Measurements from ENCODE around the gene OR8G1. TPM values are rescaled to one million over a fixed set of nuclear protein-coding genes. Genes with fewer than 3 reads are reported as not detected.

Gene OR8G1
- total and polyA plus RNA-seq, 2 of the 8 experiments (the other 6 are each of a cell fraction or from before 2014, with no cell fraction given): not detected

DNA sequence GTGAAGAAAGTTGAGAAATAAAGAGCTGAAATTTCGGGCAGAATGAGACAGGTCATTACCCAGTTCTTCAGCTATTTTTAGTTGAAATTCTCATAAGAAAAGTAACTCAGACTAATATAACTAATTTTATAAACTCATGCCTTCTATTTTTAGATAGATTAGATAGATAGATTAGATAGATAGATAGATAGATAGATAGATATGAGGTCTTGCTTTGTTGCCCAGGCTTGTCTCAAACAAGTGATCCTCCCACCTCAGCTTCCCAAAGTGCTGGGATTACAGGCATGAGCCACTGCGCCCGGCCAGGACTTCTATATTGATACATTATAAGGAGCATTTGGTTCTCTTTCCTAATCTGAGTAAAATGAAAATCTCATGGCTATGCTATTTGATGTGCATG lies 26.9 kb upstream of the OR8G1 start:
- Histone ChIP-seq H4K91ac (replicated peaks; ENCODE audit: insufficient read length, low read length) (no peak overlapping the region), H2BK12ac (ENCODE audit: low read depth, low read length) (no peak overlapping the region), H3K4ac (replicated peaks; ENCODE audit: insufficient read length, low read depth, low read length) (no peak overlapping the region), H3K4me1 (replicated peaks in 1 of 4; ENCODE audit: control insufficient read depth in 3 of 4, insufficient read depth in 4 of 4, low read length in 3 of 4) (no peaks in the 10 kb centered on the region), H2BK20ac (ENCODE audit: low read length) (no peak overlapping the region), H3K79me2 (ENCODE audit: control insufficient read depth in 1 of 2, insufficient read depth in 2 of 2, low read length in 2 of 2) (no peaks in the 10 kb centered on the region), H3K9me3 (ENCODE audit: insufficient read depth in 2 of 2, low read depth in 1 of 2, low read length in 1 of 2) (no peaks in the 10 kb centered on the region; a peak in 1 of 4 replicates), H4K5ac (ENCODE audit: insufficient read length, low read depth, low read length) (no peak overlapping the region), H3K4me2 (ENCODE audit: insufficient read depth in 1 of 2, low read depth in 2 of 2, low read length in 2 of 2) (no peak overlapping the region), H3K27me3 (replicated peaks in 1 of 4; ENCODE audit: control insufficient read depth in 3 of 4, extremely low read depth in 1 of 4, insufficient read depth in 3 of 4, low read length in 3 of 4) (no peaks in the 10 kb centered on the region), H3K27ac (ENCODE audit: low read depth, low read length) (no peak overlapping the region), H3K23ac (ENCODE audit: insufficient read length) (no peak overlapping the region), H2AFZ (ENCODE audit: low read length) (no peak overlapping the region), H3K56ac (replicated peaks; ENCODE audit: insufficient read length, low read depth, low read length) (no peak overlapping the region), H2AK5ac (ENCODE audit: low read depth, low read length) (no peak overlapping the region), H4K8ac (ENCODE audit: extremely low read depth, insufficient read depth, low read length) (no peak overlapping the region), H4K20me1 (replicated peaks in 1 of 2; ENCODE audit: control insufficient read depth in 1 of 2, insufficient read depth in 2 of 2, low read length in 2 of 2) (no peaks in the 10 kb centered on the region), H2BK5ac (ENCODE audit: low read depth, low read length) (no peak overlapping the region), H3K4me3 (ENCODE audit: extremely low read depth in 1 of 4, insufficient read depth in 2 of 4, low read depth in 3 of 4, low read length in 4 of 4) (no peak overlapping the region), H3K18ac (ENCODE audit: extremely low read depth, low read length) (no peak overlapping the region), H3K23me2 (ENCODE audit: low read depth, low read length) (no peaks in the 10 kb centered on the region), H2BK120ac (replicated peaks; ENCODE audit: low read depth, low read length) (no peak overlapping the region), H3K36me3 (ENCODE audit: control insufficient read depth in 2 of 4, insufficient read depth in 4 of 4, low read length in 3 of 4) (no peaks in the 10 kb centered on the region), H3K9ac (replicated peaks in 1 of 4; ENCODE audit: extremely low read depth in 1 of 4, low read depth in 3 of 4, low read length in 3 of 4) (no peak overlapping the region), H3K14ac (ENCODE audit: insufficient read length) (no peak overlapping the region), H2BK15ac (ENCODE audit: low read length) (no peak overlapping the region), H3K79me1 (ENCODE audit: low read depth, low read length) (no peaks in the 10 kb centered on the region)
- ChIA-PET POLR2A (ENCODE audit: partially characterized antibody) (no interaction called here), CTCF (ENCODE audit: partially characterized antibody) (interaction anchor here (0.6 kb wide), 1 partner anchor 19 kb away, joined by 3 read pairs; no protein-coding TSS in a partner anchor)
- TF ChIP-seq TAF7 (optimal IDR thresholded peaks at IDR 0.05; ENCODE audit: borderline replicate concordance, low read depth, low read length) (no peak), SP2 (IDR thresholded peaks at IDR 0.05; ENCODE audit: low read length) (no peak), FOSL1 (IDR thresholded peaks at IDR 0.05; ENCODE audit: insufficient read depth, low read depth, low read length) (no peak), HDAC2 (IDR thresholded peaks at IDR 0.05; ENCODE audit: borderline replicate concordance in 1 of 2, low read depth in 2 of 2, low read length in 2 of 2) (no peak), ATF3 (IDR thresholded peaks at IDR 0.05; ENCODE audit: insufficient read depth, low read depth, low read length) (no peak), JUND (IDR thresholded peaks at IDR 0.05; ENCODE audit: low read length) (no peak), TBP (IDR thresholded peaks at IDR 0.05; ENCODE audit: low read depth, low read length) (no peak), CEBPB (IDR thresholded peaks at IDR 0.05; ENCODE audit: low read depth, low read length) (no peak), SIX5 (IDR thresholded peaks at IDR 0.05; ENCODE audit: low read depth, low read length) (no peak)
- TF ChIP-seq, protein P1, sequence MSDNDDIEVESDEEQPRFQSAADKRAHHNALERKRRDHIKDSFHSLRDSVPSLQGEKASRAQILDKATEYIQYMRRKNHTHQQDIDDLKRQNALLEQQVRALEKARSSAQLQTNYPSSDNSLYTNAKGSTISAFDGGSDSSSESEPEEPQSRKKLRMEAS (IDR thresholded peaks at IDR 0.05): no peak
- TF ChIP-seq, protein P2, sequence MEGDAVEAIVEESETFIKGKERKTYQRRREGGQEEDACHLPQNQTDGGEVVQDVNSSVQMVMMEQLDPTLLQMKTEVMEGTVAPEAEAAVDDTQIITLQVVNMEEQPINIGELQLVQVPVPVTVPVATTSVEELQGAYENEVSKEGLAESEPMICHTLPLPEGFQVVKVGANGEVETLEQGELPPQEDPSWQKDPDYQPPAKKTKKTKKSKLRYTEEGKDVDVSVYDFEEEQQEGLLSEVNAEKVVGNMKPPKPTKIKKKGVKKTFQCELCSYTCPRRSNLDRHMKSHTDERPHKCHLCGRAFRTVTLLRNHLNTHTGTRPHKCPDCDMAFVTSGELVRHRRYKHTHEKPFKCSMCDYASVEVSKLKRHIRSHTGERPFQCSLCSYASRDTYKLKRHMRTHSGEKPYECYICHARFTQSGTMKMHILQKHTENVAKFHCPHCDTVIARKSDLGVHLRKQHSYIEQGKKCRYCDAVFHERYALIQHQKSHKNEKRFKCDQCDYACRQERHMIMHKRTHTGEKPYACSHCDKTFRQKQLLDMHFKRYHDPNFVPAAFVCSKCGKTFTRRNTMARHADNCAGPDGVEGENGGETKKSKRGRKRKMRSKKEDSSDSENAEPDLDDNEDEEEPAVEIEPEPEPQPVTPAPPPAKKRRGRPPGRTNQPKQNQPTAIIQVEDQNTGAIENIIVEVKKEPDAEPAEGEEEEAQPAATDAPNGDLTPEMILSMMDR (IDR thresholded peaks at IDR 0.05; ENCODE audit: control extremely low read depth in 1 of 3, insufficient read depth in 1 of 3, low read depth in 1 of 3, low read length in 3 of 3): no peak
- FAIRE-seq: no peak
- DNase-seq (ENCODE audit: low read depth in 1 of 2, low spot score in 2 of 2): no peak
- 90% methylated on average over 3 of the region's 3 CpGs; no CpG with 5 or more reads in 1 of the 2 experiments for WGBS, 2 experiments (ENCODE audit: extremely low coverage in 1 of 2, insufficient coverage in 1 of 2, insufficient read length in 1 of 2, insufficient replicate concordance in 2 of 2, low coverage in 1 of 2, low lambda C conversion rate in 2 of 2, missing lambda C conversion rate in 1 of 2)

Data from H1 (cell line).